Measurements from ENCODE around the gene CCDC180.
"Not testable (repeated sequence)": the region's sequence is repeated elsewhere in the genome, so short reads cannot be mapped to it uniquely, and the experiment has no call there.

The CCDC180 gene

DNA sequence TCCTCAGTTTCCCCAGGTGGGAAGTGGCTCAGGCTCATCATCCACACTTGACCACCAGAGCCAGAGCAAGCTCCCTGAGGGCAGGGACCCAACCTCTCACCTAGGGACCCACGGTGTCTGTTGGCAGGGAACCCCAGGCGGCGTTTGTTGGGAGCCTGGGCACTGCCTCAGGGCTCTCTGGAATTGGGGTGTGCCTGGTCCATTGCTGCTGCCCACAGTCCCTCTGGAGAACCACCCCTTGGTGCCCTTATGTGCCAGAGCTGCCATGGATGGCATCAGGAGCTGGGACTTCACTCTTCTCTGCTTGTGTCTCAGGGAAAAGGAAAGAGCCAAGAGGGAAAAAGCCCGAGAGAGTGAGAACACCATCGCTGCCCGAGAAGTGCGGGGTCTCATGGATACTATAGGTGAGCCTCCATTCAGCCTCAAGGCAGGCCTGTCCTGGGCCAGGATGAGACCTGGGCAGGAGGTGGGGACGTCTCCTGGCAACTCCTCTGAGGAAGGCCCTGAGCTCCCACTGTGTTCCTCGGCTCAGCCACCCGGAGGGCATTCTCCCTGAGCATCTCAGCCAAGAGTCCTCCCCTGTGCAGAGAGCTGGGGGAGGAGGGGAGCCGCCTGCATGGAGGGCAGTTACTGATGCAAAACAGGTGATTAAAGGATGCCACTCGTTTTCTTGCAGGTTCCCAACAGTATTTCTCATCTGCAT lies 4.5 kb downstream of the CCDC180 start:
- DNase-seq (ENCODE audit: low spot score): no peak

DNA sequence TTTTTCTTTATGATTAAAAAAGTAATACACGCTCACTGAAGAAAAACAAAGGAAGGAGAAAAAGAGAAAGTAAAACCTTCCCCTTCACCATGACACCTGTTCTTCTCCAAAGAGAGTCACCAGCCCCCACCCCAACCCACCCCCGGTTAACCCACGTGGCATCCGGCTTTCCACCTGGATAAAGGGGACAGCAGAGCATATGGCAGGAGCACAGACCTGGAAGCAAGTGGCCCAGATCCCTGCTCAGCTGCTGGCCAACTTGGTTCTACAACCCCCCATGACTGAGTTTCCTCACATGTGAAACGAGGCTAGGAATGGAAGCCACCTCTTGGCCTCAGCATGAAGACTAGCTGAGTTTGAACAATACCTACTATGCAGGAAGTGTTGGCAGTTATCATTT lies 5.1 kb downstream of the CCDC180 start:
- DNase-seq (ENCODE audit: low spot score): no peak

DNA sequence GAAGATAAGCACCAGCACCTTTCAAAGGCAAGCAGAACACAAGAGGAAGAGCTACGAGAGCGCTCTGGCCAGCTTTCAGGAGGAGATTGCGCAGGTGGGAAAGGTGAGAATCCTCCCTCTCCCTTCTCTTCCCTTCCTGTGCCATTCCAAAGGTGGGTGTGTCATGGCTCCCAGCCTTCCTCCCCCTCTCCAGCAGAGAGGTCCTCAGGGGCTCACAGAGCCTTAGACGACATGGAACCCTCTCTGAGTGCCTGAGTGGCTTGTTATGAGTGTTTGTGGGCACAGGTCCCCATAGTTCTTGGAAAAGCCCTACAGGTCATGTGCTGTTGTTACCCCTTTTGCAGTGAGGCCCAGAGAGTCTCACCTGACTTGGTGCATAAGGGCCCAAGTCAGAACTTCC lies 5.8 kb downstream of the CCDC180 start:
- no peak for DNase-seq (ENCODE audit: low spot score)

DNA sequence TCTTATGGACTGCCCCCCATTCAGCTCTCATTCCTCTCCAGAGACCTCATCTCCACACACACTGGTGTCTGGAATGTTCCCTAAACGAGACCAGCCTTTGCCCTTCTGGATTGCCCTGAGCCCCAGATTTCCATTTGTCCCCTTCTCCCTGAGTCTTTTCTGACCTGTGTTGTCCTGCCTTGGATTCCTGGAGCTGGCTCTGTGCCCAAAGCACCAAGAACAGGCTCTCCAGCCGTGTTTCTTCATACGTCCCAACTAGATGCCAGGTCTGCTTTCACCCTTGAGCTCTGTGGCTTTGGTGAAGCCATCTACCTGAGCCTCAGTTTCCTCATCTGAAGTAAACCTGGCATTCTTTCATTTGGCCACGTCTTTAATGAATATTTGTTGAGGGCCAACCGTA lies 6.3 kb downstream of the CCDC180 start:
- DNase-seq (ENCODE audit: low spot score): no peak

DNA sequence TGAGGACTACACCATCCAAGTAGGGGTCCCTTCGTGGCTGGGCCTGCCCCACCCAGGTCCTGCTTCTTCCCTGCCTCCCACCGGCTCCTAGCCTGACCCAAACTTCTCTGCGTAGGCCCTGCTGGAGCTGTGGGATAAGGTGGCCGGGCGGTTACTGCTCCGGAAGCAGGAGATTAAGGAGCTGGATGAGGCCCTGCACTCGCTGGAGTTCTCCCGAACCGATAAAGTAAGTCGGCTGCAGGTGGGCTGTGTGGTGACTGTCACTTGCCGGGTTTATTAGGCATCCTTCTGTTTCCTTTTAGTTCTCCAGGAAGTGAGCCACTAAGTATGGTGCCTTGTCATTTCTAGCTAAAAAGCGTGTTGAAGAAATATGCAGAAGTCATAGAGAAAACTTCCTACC lies 7.0 kb downstream of the CCDC180 start:
- no peak for DNase-seq (ENCODE audit: low spot score)

DNA sequence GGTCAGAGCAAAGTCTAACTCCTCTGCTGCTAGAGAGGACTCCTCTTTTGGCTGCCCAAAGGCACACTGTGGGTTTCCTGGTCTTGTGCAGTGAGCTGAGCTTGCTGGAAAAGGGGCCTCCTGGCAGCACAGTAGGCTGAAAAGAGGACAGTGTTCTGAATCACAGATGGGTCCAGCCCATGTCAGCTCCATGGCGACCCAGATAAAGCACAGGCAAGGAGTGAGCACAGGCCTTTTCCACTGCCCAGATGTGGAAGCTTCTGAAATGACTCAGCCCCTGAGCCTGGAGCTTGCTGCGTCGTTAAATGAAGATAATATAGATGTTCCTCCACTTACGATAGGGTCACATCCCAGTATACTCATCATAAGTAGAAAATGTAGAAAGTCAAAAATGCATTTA lies 8.1 kb downstream of the CCDC180 start:
- peak; percentile 22 for DNase-seq (ENCODE audit: low spot score)

DNA sequence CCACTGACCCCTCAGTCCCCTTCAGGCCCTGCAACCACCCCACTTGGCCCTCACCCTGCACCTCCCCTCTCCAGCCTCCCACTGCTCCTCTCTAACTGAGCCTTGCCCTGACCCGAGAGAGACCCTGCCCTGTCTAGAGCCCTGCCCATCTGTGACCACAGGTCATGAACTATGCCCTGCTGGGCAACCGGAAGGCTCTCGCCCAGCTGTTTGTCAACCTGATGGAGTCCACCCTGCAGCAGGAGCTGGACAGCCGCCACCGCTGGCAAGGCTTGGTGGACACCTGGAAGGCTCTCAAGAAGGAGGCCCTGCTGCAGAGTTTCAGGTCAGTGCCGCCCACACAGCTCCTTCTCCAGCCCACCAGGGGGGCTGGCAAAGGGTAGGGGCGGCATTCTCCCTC lies 9.4 kb downstream of the CCDC180 start:
- no peak for DNase-seq (ENCODE audit: low spot score)

DNA sequence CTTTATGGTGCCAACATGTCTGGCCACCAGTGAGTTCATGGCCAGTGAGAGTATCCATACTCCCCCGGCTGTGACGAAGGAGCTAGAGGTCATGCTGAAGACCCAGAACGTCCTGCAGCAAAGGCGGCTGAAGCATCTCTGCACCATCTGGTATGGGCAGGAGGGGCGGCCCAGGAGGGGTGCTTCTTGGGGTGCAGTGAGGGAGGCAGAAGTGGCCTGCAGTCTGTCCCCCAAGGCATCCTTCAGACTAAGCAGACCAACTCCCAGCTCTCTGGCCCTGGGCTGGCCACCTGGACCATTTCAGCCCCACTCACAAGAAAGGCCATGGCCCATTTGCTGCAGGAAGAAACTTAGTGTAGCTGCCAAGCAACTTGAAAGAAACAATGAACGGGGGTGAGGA lies 11.0 kb downstream of the CCDC180 start:
- DNase-seq (ENCODE audit: low spot score): no peak

DNA sequence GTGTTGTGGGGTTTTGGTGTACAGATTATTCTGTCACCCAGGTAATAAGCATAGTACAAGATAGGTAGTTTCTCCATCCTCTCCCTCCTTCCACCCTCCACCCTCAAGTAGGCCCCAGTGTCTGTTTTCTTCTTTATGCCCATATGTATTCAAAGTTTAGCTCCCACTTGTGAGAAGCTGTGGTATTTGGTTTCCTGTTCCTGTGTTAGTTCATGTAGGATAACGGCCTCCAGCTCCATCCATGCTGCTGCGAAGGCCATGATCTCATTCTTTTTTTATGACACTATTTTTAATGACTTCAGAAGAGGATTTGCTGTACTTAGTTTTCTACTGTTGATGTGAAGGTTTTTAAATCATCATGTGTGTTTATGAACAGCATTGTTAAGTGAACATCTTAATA lies 11.9 kb downstream of the CCDC180 start:
- no peak for DNase-seq (ENCODE audit: low spot score)

DNA sequence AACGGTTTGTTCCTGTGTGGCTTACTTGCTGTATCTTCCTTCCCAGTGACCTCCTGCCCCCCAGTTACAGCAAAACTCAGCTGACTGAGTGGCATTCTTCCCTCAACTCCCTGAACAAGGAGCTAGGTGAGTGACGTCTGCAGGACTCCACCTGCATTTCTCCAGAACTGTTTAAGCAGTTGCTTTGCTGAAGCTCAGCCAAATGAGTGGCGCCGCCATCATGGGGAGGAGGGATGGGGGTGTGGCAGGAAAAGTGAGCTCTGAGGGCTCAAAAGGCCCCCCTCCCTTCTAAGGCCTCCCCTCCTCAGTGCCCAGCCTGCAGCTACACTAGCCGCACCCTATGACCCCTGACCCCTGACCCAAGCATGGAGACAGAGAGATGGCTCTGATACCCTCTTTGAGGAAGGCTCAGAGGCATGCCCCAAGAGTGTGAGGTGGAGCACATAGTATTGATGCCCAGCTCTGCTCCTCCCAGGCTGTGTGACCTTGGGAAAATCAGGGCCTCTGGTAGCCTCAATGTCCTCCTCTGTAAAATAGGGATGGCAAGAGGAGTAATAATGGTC lies 12.7 kb downstream of the CCDC180 start:
- DNase-seq (ENCODE audit: low spot score): no peak

DNA sequence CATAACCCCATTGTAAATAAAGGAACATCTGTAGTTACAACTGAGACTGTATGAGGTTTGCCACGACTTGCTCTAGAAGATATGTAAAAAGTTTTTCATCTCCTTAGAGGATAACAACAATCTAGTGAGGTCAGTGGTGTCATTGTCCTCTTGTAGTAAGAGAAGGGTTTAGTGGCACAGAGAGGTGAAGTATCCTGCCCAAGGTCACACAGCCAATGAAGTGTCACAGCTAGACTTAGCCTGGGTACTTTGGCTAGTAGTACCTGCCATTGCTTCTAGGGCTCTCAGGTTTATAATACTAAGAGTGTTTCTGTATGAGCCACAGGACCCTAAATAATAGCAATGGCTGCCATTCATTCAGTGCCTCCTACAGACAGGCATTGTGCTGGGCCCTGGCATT lies 13.8 kb downstream of the CCDC180 start:
- no peak for DNase-seq (ENCODE audit: low spot score)

DNA sequence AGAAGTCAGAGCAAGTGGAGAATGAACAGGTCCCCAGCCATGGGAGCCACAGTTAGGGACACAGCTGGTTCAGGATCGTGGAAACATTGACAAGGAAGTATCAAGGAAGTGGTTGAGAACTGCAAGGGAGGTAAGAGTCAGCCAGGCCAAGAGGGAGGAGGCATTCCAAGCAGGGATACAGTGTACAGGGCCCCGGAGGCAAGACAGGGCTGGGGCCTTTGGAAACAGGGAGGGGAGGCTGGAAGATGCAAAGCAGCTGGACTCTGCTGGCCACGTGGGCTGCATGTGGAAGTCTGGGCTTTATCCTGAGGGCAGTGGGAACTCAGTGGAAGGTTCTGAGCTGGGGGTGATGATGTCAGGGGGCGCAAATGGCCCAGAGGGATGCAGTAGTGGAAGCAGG lies 14.2 kb downstream of the CCDC180 start:
- no peak for DNase-seq (ENCODE audit: low spot score)

DNA sequence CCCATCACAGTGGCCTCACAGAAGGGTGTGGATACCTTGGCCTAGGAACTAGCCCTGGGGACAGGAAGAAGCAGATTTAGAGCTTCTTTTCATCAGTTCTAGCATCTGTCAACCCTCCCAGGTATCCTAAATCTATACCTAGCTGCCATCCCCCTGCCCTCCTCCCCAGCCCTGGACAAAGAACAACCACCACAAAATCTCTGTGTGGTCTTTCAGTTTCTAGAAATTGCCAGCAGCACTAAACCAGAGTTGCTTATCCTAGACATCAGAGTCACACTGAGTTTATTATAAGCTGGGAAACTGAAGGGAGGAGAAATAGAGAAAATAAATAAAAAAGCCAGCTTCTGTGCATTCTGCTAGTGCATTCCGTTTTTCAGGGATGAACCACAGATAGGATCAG lies 14.6 kb downstream of the CCDC180 start:
- DNase-seq (ENCODE audit: low spot score): no peak

DNA sequence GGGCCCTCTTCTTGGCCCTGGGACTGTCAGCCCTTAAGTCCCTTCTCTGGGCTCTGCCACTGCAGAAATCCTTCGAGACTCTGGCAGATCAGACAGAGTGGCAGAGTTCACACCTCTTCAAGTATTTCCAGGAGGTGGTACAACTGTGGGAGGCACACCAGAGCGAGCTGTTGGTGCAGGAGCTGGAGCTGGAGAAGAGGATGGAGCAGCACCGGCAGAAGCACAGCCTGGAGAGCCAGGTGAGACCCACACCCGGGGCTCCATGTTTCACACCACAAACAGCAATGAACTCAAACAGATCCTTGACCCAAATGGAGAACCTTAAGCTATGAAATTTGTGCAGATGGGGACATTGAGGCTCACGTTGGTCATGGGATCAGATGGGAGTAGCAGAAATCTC lies 17.5 kb downstream of the CCDC180 start:
- no peak for DNase-seq (ENCODE audit: low spot score)

DNA sequence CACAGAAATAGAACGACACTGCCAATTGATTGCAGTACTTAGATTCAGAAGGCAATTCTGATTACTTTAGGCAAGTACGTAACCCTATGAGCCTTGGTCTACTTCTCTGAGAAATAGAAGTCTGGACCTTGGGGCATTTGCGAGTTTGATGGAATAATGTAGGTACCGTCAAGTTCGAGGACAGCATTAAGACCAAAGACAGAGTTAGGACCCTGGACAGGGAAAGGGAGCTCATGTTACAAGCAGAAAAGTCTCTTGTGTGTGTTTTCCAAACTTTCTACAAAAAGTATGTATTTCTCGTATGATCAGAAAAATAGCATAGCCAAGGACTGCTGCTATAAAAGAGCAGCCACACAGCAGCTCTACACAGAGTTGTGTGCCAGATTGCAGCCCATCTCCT lies 20.1 kb downstream of the CCDC180 start:
- no peak for DNase-seq (ENCODE audit: low spot score)

DNA sequence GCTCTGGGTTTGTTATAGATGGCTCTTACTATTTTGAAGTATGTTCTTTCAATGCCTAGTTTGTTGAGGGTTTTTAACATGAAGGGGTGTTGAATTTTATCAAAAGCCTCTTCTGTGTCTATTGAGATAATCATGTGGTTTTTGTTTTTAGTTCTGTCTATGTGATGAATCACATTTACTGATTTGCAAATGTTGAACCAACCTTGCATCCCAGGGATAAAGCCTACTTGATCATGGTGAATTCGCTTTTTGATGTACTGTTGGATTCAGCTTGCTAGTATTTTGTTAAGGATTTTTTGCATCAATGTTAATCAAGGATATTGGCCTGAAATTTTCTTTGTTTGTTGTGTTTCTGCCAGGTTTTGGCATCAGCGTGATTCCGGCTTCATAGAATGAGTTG lies 25.5 kb downstream of the CCDC180 start:
- DNase-seq (ENCODE audit: low spot score): no peak

DNA sequence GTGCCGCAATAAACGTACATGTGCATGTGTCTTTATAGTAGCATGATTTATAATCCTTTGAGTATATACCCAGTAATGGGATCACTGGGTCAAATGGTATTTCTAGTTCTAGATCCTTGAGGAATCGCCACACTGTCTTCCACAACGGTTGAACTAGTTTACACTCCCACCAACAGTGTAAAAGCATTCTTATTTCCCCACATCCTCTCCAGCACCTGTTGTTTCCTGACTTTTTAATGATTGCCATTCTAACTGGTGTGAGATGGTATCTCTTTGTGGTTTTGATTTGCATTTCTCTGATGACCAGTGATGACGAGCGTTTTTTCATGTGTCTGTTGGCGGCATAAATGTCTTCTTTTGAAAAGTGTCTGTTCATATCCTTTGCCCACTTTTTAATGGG lies 28.2 kb downstream of the CCDC180 start:
- not testable (repeated sequence) for DNase-seq (ENCODE audit: low spot score)

DNA sequence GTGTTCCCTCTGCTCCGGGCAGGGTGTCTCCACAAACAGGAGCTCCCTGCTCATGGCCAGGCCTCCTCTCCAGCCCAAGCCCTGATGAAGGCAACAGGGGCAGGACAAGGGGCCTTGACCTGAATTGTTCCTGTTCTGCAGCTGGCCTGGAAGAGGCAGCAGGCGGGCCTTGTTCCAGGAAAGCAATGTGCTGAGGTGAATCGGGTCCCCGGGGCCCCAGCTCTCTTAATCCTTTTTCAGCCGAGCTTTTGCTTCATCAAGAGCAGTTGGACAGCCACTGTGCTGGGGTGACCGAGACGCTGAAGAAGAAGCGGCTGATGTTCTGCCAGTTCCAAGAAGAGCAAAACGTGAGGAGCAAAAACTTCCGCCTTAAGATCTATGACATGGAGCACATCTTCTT lies 41.4 kb downstream of the CCDC180 start:
- no peak for DNase-seq (ENCODE audit: low spot score)

DNA sequence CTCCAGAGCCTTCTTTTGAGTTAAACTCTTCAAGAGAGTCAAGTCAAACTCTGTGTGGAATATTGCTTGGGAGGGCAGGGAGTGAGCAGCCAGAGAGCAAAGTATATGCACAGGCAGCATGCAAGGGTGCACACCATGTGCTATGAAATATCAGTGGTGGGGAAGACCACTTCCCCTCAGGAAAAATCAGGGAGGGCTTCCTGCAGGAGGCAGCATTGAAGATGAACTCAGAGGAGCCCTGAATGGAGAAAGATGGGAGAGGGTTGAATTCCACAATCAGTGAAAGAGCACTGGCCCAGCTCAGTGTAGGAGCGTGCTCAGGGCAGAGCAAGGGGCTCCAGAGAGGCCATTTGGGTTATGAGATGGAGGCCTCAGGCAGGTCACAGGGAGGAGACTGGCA lies 41.9 kb downstream of the CCDC180 start:
- no peak for DNase-seq (ENCODE audit: low spot score)

DNA sequence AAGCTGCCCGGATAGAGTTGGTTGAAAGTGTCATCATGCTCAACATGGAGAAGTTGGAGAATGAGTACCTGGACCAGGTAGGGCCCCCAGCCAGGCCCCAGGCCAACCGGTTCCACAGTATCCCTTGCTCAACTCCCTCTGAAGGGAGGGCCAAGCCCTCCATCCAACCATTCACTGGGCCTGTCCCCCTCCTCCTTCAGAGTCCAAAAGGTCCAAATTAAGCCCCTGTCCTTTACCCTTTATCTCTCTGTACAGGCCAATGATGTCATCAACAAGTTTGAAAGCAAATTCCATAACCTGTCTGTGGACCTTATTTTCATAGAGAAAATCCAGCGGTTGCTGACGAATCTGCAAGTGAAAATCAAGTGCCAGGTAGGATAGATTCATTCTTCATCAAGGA lies 47.2 kb downstream of the CCDC180 start:
- DNase-seq (ENCODE audit: low spot score): no peak

DNA sequence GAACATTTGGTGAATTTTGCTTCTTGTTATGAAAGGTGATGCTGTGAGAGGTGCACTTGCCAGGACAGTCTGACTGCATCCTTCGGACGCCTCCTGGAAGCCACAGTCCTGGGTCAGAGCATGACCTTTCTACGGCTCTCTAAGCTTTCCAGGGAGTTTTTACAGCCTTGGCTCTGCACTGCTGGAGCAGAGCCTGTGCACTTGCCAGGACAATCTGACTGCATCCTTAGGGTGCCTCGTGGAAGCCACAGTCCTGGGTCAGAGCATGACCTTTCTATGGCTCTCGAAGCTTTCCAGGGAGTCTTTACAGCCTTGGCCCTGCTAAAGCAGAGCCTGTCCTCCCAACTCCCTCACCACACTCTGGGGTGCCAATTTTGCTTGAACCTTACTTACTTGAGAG lies 49.6 kb downstream of the CCDC180 start:
- no peak for DNase-seq (ENCODE audit: low spot score)

All from AG08395 (cell line).